ENCODE measurements around the gene MTARC2.
"Not testable (repeated sequence)": the region's sequence is repeated elsewhere in the genome, so short reads cannot be mapped to it uniquely, and the experiment has no call there.

MTARC2 gene

GRCh38 chr1:220732621-220733020, 15.5 kb upstream of the MTARC2 start:
- no peak for DNase-seq

DNA sequence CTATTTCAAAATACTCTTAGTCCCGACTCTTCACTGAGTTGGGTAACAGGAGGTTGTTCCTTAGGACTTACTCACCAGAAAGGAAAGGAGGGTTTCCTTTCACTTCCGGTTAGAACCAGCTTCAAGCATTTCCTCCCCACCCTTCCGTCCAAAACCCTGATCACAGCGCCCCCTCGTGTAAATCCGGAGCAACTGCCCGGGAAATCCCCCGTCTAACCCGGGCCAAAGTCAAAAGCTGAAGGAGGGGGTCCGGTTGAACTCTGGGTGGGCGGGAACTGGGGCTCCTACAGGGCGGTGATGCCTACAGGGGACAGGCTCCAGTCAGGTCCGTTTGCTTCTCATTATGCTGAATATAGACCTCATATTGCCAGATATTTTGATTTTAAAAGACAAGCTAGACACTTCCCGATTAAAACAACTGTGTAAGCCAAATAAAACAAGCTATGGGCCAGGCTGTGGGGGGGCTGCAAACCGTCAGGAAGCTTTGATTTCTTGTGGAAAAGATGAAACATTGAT, 15.0 kb upstream of the MTARC2 start:
- DNase-seq = peak; percentile 81

GRCh38 chr1:220734571-220735326, 13.4 kb upstream of the MTARC2 start:
- DNase-seq = peak; percentile 84

- DNase-seq = not testable (repeated sequence)
These were observed 11.8 kb upstream of the MTARC2 start for GRCh38 chr1:220736283-220736682.

DNA sequence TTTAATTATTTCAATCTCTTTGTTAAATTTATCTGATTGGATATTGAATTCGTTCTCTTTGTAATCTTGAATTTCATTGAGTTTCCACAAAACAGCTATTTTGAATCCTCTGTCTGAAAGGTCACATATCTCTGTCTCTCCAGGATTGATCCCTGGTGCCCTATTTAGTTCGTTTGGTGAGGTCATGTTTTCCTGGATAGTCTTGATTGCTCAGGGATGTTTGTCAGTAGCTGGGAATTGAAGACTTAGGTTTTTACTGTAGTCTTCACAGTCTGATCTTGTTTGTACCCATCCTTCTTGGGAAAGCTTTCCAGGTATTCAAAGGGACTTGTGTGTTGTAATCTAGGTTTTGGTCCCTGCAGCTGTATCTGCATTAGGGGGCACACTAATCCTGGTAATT, 6.8 kb upstream of the MTARC2 start:
- no peak for DNase-seq

DNA sequence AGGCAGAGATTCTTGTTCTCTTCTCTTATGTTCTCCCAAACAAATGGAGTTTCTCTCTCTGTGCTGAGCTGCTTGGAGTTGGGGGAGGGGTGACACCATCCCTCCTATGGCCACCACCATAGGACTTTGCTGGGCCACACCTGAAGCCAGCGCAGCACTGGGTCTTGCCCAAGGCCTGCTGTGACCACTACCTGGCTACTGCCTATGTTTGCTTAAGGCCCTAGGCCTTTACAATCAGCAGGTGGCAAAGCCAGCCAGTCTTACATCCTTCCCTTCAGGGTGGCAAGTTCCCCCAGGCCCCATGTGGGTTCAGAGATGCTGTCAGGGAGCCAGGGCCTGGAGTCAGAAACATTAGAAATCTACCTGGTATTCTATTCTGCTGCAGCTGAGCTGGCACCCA, 6.3 kb upstream of the MTARC2 start:
- no peak for DNase-seq

- DNase-seq = no peak
These were observed 5.6 kb upstream of the MTARC2 start for GRCh38 chr1:220742520-220742919.

GRCh38 chr1:220746851-220747250, 1.3 kb upstream of the MTARC2 start:
- DNase-seq = no peak

- DNase-seq = no peak
These were observed 559 bp upstream of the MTARC2 start for GRCh38 chr1:220747437-220748088.

DNA sequence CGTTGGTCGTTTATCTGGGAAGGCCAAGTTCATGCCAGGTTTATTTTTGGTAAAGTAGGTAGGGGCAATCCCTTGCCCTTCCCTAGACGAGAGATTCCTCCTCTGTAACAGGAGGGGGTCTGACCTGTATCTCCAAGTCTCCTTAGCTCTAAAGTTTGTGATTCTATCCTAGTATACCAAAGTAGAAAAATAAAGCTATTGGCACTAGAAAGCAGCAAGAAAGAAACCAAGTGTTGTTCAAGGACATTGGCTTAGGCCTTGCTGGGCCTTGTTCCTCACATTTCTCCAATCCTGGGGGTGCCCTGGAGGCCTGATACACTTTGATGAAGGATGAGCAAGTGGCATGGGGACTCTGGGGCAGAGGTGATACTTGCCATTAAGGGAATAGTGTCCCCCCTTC, 814 bp downstream of the MTARC2 start:
- DNase-seq = no peak

DNA sequence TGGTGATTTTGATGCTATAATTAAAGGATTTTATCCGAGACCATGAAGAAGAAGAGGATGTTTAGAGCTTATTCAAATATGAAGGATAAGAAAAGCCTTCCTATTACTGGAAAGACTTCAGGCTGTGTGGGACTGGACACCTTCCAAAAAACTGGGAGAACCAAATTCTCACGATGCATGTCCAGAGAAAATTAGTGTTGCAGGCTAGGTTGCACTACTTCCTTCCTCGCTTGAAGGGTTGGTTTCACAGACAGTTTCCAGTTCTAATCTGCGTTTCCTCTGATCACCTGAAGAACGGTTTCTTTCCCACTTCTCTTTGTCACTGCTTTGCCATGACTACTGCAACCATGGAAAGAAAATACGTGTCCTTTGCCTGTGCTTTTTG, 2.0 kb downstream of the MTARC2 start:
- DNase-seq = no peak

DNA sequence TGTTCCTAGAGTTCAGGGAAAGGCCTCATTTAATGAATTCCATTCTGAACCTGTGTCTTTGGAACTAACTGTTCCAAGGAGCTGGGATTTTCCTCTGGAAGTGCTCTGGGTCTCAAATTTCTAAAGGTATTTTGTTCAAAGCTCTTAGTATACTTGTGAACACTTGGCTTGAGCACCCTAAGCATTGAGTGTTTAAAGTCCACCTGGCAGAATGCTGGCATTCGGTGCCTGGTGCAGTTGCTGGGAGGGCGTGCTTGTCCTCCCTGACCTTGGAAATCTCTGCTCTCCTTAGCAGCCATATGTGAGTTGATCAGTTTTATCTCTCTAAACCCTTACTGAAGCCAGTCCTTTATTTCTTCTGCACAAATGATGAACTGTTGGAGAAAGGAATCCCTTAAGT, 3.0 kb downstream of the MTARC2 start:
- no peak for DNase-seq

DNA sequence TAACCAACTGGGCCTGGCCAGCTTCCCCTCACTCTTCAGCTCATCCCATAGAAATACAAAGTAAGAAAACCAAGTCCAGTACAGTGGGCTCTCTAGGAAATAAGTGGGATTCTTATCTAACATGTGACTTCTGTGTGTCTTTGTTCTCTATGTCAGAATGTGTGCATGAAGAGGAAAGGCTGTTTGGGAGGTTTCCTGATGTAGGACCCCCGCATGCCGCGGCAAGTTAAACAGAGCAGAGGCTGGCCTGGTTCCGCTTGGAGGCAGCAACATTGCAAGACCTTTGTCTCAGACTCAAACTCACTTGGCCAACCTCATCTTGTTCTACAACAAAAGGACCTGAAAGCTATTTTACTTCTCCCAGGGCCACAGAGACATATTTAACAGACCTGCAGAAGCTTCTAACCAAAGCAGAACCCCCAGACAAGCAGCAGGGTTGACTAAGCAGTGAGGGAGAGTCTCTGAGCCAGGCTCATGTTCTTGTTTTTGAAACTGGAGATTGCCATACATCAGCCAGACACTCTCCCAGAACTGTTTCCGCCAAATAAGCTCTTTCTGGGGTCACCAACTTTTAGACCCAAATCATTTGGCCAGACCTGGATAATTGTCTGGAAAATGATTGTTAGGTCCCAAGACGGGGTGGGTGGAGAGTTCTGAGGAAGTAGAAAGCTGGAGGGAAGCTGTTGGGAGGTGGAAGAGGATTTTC, 6.2 kb downstream of the MTARC2 start:
- DNase-seq = no peak

DNA sequence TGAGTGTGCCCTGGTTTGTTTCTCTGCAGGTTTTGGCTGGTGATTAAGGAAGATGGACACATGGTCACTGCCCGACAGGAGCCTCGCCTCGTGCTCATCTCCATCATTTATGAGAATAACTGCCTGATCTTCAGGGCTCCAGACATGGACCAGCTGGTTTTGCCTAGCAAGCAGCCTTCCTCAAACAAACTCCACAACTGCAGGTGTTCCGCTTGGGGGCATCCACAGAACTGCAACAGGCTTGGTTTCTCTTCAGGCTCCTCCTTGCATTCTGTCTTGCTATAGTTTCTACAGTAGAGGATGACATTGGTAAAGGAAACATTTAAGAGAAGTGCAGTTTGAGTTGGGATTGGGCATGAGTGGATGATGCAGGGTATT, 6.8 kb downstream of the MTARC2 start:
- DNase-seq = no peak

DNA sequence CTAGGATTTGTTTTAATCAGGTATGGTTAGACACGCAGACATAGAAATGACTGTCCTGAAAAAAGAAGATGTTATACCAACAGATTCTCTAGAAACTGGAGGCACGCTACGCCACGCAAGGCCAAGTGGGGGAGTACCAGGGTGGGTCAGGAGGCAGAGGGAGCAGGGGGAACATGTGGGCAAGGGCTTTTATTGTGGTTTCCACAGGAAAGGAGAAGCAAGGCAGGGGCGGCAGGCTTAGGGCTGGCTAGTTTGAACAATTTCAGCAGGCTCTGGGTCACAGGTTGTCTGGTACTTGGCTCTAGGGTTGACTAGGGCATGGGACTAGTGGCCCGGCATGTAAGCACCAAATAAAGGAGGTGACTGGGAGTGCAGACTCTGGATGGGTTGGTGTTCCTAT, 7.2 kb downstream of the MTARC2 start:
- no peak for DNase-seq

- DNase-seq = no peak
These were observed 9.3 kb downstream of the MTARC2 start for GRCh38 chr1:220757441-220757840.

DNA sequence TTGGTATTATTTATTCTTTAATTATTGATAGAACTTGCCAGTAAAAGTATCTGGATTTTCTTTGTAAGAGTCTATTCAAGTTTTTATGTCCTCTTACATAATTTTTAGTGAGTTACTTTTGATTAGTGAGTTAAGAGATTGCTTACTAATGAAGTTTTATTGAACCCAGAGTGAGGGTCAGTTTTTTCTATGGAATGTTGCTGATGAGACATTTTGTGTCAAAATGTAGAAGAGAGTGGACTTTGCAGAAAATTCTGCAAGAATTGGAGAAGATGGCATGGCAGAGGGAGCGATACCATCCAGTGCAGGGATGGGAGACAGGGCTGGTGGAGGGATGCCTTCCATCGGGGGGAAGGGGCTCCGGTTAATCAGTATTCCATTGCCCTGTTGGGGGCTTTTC, 11.0 kb downstream of the MTARC2 start:
- no peak for DNase-seq

DNA sequence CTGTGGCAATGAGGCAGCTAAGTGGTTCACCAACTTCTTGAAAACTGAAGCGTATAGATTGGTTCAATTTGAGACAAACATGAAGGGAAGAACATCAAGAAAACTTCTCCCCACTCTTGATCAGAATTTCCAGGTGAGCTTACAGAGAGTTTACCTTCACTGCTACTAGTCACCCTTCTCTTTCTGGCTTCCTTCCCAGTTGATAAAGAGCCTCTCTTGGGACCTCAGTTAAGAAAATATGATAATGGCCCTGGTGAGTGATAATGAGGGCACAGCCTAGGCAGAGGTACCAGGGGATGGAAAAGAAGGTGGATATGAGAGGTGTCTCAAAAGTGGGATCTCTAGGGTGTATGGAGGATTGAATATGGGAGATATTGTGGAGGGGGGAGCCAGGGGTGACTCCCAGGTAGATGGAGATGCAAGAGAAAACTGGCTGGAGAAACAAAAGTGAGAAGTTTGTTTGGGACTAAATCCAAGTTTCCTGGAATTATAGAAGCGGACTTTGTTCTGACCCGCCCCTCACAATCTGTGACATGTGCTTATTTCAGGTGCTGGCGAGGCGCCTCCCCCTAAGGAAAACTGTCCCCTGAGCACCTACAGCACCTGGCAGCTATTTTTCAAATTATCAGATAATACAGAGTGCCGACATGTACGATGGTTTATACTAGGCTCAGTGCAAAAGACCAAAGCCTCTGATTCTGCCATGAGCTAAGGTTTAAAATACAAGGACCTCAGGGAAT, 13.7 kb downstream of the MTARC2 start:
- DNase-seq = no peak

DNA sequence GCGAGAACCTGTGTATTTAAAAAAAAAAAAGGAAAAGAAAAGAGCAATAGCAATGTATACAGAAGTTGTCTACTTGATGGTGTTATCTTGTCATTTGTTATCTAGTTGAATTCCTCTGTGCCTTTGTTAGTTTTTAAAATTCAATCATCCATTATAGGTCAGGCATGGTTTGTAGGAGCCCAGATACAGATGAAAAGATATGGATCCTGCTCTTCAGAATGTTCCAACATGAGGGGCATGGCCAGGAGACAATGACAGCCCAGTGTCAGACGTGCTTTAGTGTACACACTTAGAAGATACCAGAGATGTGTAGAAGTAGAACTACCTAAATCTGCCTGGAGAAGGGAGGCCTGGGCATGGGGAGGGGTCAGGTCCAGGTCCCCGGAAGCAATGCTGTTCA, 16.6 kb downstream of the MTARC2 start:
- DNase-seq = no peak

DNA sequence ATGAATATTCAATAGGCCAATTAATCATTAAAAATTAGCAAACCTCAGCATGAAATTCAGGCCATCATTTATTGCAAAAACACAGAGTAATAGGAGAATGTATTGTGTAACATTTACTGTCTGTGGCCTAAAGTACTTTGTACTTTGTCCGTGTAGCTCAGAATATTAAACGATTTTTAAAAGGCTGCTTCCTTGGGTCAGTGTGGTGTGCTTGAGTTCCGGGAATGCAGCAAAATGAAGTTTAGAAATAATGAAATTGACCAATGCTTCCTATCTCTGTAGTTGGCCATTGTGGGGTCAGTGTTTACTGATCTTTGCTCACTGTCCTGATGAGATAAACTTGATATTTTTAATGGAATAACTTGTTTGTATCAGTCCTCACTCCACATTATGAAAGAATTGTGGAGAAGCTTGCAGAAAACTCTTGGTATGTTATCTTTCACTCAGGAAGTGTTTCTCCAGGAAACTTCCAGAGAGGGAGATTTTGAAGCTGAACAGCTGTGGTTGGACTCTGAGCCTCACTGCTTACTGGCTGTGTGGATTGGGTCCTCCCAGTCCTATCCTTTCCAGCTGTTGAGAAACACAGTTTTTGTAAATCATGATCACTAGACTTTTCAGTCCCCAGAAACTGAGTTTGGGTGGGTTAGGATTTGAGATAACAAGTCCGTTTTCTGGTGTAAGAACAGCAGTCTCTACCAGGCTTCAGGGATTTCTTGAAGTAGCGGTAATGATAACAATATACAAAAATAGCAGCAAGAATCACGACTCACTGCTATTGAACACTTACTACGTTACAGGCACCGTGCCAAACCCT, 19.4 kb downstream of the MTARC2 start:
- DNase-seq = peak; percentile 7

GRCh38 chr1:220768126-220768601, 20.0 kb downstream of the MTARC2 start:
- DNase-seq = no peak

DNA sequence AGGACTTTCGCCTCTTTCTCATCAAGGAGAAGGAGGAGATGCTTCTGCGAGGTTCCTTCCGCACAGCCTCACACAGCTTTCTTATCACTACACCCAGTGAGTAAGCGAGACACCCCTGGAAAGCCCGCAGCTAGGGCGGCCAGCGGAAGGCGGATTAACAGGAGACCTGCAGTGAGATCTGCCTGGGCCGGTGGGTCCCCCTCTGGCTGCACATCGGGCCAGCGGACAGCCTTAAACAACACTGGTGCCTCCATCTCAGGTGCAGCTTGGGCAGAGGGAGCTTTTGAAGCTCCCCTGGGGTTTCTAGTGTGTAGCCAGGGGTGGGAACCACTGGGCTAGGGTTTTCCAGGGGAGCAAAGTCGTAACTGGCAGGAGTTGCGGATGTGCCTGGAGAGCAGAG, 21.1 kb downstream of the MTARC2 start:
- no peak for DNase-seq
